ENCODE data around the gene EN1.

EN1 gene

DNA sequence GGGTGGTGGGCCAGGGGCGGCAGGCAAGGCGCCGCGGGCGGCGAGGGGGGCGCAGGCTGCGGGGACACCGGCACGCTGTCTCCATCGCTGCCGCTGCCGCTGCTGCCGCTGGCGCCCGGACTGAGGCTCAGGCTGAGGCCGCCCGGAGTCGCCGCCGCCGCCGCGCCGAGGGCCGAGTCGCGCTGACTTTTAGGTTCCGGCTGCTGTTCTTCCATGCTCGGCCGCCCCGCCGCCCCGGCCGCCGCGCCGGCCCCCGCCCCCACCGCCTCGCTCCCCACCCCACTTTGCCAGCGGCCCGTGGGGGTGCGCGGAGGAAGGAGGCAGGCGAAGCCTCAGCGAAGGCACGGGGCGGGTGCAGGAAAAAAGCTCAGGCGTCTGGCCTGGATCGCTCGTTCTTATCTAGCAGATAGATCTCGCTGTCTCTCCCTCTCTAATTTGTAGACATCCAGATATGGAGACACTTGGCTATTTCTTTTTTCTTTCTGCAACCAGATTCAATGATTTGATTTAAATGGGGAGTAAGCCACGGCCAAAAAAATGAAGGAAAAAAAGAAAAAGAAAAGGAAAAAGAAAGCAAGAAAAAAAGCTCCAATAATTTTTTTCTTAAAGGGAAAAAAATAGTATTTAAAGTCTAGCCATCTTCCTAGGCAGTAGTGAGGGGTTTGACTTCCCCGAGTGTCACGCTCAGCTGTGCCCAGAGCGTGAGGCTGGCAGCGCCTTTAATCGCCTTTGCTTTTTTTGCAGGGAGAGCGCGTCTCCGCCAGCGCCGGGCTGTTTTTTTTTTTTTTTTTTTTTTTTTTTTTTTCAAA, at the start of gene EN1:
TSS of gene EN1 (minus strand) at position 696 of the 809 bp plus-strand sequence. CDS start at position 215, 481 bp downstream.
- DNase-seq (ENCODE audit: low read depth), result no peak

DNA sequence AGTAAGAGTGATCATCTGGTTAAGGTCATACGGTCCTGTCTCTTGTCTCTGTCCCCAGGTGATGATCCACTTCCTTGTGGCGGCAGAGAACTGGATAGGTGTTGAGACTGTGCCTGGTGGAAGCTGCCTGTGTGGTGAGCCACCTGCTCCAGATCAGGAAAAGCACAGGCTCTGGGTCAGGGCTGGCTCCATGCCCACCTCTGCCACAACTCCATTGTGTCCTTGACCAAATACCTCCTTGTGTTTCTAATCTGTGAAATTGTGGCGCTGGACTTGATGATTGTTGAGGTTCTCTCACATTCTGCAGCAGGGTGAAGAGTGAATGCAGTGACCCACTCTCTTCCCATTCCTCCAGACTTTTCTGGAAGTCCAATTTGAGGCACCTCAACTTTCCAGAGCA, 45.7 kb upstream of the EN1 start:
- no peak for DNase-seq (ENCODE audit: low read depth)

DNA sequence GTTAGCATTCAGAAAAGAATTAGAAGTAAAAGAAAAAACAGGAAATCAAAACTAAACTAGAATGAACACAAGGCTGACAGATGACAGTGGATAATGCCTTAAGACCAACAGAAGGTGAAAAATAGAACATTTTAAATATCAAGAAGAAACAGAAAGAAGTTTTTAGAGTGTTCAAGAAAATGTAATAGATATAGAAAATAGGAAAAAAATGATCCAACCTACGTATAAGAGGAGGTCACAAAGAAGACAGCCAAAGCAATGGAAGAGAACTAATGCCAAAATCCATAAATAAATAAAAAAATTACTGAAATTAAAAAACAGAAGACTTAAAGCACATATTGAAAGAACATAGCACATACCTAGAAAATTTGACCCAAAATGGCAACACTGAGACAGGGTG, 42.5 kb upstream of the EN1 start:
- DNase-seq (ENCODE audit: low read depth), result no peak

DNA sequence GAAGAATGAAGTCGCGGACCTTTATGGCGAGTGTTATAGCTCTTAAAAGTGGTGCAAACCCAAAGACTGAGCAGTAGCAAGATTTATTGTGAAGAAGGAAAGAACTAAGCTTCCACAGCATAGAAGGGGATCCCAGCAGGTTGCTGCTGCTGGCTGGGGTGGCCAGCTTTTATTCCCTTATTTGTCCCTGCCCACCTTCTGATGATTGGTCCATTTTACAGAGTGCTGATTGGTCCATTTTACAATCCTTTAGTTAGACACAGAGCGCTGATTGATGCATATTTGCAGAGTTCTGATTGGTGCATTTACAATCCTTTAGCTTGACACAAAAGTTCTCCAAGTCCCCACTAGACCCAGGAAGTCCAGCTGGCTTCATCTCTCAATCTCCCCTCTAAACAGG, 36.3 kb upstream of the EN1 start:
- DNase-seq (ENCODE audit: low read depth), result no peak

DNA sequence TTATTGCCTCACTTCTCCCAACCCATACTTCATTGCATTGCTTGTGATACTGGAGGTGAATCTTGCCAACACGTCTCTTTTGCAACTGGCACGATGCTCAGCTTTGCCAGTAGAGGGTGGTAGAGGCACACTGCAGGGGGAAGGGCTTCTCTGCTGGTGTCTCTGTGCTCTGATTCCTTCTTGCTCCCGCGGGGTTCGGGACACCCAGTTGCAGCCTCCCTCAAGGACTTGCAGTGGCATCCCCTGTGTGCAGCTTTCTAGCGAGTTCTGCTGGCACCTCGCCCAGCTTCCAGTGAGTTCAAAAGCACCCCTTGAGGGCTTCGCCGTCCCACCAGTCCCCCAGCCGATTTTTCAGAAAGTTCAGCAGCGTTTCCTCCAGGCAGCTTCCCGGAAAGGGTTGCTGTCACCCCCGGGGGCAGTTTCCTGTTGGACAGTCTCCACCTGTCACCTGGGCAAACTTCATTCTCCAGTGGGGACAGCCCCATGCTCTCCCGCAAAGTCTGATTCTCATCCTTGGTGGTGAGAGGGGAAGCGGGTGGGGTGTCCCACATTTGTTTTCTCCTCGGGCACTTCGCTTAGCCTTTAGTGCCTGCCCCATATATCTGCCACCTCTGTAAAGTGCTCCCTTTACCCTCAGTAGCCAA, 35.4 kb upstream of the EN1 start:
- DNase-seq (ENCODE audit: low read depth), result peak; percentile 54

DNA sequence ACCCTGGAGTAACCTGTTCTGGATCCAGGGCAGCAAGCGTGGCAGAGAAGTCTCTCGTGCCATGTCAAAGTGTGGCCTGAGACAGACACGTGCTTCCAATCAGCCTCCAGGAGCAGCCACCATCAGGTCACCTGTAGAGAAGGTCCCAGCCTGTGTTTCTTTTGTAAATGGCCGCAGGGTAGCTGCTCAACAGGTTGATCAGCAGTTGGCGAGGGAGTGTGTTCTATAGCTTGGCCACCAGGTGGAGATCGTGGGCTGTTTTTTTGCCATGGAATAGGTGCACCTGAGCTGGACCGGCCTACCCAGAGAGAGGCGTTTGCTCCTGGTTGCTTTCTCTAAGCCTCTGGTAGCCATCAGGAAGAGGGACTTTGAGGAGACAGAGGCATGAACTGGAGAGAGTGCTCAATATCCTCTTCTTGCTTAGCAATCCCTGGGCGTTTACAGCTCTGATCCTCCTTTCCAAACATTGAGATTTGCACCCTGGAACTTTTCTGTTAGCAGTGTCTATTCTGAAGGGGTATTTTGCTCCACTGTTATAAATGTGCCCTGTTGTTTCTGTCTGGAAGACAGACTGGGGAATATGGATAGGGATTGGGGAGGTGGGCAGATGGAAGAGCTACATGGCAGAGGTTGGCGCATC, 34.2 kb upstream of the EN1 start:
- peak; percentile 56 for DNase-seq (ENCODE audit: low read depth)

DNA sequence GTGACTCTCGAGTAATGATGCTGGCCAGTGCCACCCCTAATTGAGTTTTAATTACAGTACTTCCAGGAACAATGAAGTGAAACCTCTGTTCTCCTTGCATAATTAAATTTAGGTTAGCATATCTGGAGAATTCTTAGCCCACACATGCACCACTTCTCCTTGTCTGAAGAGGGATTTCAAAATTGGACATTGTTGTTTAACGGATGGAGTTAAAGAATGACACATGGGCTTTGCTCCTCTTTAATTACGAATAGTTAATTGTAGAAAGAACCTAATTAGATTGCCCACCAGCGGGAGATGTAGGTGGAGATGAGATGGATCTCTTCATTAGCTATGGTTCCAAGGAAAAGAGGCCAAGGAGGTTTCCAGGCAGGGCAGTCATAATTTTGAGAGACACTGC, 33.1 kb upstream of the EN1 start:
- no peak for DNase-seq (ENCODE audit: low read depth)

DNA sequence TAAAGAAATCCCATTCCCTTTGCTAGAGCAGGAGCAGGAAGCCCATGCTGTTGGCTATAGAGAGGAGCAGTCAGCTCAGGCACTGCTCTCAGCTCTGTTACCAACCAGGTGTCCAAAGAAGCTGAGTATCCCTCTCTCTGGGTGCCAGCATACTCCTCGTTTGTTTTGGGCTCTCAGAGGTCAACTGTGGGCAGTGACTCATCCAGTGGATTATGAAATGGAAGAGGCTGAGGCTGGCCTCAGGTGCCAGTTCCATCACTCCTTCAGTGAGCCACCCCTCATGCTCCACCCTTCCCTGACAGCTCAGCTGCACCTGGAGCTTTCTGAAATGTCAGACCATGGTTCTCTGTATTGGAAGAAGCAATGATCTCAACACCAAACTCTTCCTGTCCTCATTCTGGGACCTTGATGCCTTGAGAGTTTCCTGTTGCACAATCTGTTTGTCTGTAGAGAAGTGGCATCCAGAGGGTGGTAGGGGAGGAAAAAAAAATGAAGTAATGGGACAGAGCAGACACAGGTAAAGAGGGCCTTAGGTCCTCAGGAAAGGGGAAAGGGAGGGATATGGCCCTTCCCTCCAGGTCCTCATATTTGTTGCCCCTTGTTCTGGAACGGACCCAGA, 31.2 kb upstream of the EN1 start:
- no peak for DNase-seq (ENCODE audit: low read depth)

DNA sequence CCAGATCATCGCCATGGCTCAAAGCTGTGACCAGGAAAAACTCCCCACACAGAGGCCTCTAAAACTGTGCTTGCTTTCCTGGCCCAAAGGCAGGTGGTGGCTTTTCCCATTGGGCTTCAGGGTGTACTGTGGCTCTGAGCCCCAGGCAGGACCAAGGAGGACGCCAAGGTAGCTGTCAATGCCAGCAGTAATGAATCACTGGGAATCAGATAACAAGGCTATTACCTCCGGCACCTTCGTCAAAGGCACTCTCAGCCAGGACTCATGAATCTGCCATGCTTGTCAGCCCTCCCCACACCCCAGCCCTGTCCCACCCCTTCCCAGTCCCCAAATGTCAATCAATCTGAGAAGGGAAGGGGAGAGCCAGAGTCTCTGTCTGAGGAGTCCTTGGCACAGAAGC, 27.9 kb upstream of the EN1 start:
- no peak for DNase-seq (ENCODE audit: low read depth)

DNA sequence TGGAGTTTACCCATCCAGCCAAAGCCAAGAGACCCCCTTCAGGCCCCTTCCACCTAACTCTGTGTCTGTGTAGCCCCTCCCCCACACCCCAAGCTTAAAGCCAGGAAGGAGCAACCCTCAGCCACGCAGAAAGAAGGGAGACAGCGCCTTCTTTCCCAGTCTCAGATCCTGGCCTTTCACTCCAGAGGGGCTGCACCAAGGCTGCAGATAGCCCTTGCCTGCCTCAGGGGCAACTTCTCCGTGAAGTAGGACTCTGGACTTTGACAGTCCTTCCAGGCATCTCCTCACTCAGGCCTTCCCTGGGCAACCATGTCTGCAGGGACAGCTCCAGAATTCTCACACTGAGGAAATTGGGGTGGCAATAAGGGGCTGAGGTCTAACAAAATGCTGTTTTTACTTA, 26.9 kb upstream of the EN1 start:
- no peak for DNase-seq (ENCODE audit: low read depth)

DNA sequence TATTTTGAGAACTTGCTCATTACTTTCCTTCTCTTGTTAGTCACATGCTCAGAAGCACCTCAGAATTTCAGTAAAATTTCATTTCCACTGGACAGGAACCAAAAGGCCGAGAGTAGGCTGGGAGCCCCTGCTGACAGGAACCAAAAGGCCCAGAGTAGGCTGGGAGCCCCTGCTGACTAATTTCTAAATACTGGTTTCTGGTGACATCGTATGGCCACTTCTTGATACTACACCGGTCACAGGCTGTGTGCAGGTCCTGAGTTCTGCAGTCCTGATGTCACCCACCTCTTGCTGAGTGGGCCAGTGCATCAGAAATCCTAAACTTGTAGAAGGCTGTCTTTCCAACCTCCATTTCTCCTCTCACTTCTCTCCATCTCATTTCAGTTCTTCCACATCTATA, 17.7 kb upstream of the EN1 start:
- peak; percentile 61 for DNase-seq (ENCODE audit: low read depth)

DNA sequence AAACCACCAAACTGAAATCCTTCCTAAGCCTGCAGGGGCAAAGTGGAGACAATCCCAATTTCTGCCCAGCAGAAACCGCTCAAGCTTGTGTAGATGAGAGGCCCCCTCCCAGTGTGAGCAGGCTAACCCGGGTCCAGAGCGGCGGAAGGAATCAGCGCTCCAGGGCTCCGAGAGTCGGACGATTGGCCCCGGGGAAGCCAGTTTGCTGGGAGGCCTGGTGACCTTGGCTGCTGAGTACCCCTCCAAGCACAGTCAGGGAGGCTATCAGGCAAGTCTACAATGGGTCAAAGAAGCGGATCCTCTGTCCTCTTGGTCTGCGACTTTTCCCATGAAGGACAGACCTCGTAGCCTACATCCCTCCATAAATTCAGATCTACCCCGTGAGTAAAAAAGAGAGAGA, 16.8 kb upstream of the EN1 start:
- no peak for DNase-seq (ENCODE audit: low read depth)

DNA sequence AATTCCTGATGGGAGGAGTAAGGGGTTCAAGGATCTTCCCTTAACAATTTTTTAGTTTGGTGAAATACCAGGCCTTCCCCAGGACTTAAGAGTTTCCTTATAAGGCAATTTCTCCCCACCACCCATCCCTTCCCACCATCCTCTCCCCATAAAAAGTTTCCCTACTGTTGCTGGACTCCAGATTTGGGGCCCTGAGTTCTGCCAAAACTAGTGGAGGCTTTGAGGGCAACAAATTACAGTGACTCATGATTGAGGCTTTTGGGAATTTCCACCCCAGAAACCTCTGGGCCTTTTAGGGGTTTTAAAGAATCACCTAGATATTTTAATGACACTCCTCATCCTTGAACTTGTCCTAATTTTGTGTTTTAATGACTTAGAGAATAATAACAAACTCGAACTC, 14.3 kb upstream of the EN1 start:
- no peak for DNase-seq (ENCODE audit: low read depth)

DNA sequence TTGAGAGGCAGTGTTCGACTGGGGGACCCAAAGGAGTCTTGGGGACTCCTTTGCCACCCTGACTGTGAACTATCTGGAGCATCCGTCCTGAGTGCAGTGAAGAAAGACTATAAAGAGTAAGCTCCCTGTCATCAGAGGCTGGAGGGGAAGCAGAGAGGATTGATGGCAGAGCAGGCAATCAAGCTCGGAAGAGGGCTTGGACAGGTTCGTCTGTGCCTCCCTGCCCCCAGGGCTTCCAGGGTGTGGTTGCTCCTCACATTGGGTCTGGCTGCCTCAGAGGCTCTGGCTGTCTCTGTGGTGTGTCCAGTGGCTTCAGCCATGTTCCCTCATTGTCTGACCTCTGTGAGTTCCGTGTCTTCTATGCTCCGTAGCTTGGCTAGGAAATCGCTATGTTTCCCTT, 13.8 kb upstream of the EN1 start:
- DNase-seq (ENCODE audit: low read depth), result no peak

DNA sequence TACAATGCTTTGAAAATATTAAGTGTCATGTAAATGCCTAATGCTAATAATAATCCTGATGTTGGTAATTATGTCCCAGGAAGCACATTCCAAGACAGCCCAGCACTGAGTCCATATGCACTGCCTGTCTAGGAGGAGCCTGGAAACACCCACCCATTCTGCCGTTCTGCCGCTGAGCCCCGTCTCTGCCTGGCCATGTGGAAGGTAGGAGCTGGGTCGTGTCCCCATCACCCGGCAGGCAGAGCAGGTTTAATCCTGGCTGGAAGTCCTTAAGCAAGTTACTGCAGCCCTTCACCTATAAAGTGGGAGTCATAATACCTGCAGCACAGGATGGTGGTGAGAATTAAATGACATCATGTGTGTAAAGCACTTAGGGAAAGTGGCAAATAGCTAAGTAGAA, 13.1 kb upstream of the EN1 start:
- DNase-seq (ENCODE audit: low read depth), result no peak

DNA sequence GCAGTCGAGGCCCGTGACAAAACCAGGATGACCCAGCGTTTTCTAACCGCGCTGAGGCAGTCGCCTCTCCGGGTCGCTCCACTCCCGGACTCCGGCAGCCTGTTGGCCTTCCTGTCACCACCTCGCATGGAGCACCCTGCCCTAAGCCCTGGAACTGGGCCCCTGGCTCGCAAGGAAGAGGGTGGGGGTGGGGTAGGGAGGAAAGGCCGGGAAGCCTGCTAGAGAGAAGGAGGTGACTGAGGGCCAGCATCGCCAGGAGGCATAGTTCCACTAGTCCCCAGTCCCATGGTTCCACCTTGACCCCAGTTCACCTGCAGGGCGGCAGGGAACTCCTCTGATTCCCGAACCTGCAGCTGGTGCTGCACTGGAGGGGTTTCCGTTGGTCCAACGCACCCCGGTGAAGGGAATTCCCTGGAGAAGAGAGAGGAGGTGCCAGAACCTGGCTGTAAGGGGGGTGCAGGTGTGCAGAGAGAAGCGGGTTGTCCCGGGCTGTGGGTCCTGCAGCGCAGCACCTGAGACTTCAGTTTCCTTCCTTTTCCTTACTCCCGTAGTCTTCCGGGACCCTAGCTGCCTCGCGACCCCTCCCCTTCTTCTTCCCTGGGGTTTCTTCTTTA, 11.8 kb upstream of the EN1 start:
- DNase-seq (ENCODE audit: low read depth), result no peak

DNA sequence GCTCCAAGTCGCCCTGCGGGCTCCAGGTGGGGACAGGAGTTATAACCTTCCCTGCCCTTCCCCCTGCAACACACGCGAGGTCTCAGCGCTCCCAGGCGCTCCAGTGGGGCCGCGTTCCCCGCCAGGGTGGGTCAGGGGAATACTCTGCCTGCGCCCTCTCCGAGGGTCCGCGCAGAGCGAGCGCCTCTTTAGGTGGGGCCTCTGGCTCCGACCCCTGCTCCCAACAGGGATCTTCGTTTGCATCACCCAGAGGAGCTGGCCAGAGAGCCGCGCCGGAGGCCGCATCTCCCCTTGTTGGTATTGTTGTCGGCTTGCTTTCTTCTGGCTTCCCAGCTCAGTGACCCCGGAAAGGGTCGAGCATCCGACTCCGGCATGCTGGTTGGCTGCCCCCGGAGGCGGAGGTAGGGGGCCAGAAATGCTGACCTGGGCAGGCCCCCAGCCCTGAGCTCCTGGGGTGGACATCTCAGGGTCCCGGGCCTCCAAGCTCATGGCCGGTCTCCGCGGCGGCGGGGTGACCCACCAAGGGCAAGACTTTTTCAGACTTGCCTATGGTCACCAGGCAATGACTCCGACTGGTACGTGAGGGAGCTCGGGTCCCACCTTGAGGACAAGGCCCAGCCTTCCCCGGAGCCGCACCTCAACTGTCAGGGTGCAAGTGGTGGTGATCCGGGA, 11.2 kb upstream of the EN1 start:
- DNase-seq (ENCODE audit: low read depth), result no peak

DNA sequence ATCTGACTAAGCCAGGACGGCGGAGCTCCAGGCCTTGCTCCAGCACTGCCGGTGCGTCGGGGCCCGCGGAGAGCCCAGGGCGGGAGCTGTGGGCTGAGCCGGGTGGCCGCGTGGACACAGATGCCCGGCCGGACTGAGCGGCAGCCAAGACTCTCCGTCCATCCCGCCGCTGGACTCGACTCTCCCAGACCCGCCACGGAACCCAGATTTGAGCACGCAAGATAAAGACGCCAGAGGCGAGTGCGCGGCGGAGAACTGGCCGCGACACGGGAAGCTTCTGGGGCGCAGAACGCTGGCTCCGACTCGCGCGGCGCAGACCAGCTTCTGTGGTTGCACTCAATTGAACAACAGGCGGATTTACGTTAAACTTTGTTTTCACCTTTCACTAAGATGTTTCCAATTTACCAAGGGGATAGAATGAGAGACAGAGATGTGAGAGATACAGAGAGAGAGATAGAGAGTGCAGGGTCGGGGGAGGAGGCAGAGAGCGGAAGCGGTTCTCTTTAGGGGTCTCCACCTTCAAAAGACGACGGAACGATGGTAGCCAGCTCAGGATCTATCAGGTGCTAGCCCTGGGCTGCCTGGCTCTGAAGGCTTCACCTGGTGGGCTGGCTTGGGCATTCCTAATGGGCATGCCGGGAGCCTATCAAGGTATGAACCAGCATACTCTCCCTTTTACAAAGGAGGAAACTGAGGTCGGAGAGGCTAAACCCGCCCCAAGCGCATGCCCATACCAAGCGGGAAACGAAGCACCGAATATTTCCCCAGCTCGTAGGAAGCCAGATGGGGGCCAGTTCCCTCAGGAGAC, 10.4 kb upstream of the EN1 start:
- DNase-seq (ENCODE audit: low read depth), result no peak

DNA sequence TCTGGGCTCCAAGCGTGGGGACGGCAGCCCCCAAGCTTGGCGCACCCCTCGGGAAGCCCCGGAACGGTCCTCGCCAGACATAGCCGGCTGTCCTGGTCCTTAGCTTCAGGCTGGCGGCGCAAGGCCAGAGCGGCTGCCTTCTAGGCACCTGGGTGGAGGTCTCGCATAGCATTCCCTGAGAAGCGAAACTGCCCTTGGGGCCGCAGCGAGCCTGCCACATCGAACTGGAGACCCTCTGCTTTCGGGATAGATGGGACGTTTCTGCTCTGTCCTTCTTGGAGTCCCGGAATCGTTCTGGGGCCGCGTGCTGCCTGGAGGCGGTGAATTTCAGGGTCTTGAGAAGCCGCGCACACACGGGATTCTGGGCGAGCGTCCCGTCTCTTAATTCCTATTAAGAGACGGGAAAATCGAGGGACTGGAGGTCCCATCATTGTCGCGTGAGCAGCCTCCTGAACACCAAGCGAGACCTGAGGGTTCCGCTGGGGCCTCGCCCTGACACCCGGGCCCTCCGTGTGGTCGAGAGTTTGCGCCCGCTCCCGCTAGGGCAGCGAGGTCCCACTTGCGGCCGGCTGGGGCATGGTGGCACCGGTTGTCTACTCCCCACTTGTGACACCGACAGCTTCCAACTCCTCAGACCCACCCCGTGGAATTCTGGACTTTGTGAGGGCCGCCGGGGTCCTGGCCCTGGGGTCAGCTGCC, 9.7 kb upstream of the EN1 start:
- no peak for DNase-seq (ENCODE audit: low read depth)

DNA sequence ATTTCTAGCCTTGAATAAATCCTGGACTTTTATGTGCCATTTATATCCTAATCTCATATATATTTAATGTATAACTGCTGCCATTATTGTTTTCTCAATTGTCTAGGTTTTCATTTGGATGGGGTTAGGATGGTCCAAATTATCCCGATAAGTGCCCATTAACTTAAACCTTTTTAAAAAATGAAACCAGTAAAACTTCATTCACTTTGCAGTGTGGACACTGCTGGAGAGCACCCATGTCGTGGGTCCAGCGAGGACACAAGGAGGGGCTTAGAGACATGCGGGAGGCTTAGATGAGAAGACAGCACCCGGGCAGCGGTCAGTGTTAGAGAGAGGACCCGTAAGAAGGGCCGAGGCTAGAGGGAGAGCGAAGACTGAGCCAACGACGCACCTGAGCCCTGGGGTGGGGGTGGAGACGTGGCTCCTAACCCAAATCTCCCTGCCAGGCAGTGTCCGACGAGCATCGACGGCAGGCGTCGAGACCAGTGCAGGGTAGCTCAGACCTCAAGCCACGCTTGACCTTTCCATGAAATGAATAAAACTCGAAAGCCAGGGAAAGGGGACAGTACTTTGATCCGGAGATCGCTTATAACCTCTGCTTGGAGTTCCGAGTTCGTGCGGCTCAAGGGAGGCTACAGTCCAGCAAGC, 9.0 kb upstream of the EN1 start:
- DNase-seq (ENCODE audit: low read depth), result no peak
